Sciatic nerve (tissue), 2 donors: ENCODE measurements around the gene CNDP2. TPM values are rescaled to one million over a fixed set of nuclear protein-coding genes. Genes with fewer than 3 reads are reported as not detected.
"Not testable (repeated sequence)": the region's sequence is repeated elsewhere in the genome, so short reads cannot be mapped to it uniquely, and the experiment has no call there.

Source experiments
- ATAC-seq: fragments of 200-7000 bp; cut with Tn5 transposase; one replicate; pipeline ENCODE4 v1.9.1; 2020; ENCODE audit warnings: mild to moderate bottlenecking, moderate library complexity
- DNase-seq: peaks from one replicate; pipeline ENCODE4 v3.0.0-alpha.2; 2020; ENCODE audit warnings: low spot score
- intact Hi-C: fragments of 100-400 bp; cut with DNase I; formaldehyde crosslinking; loops from one replicate; pipeline ENCODE4 v1.14.2; 2022
- total RNA-seq: library from RNA; stranded (reverse); fragmentation: NEBNext Ultra II Directional; extraction: Animal tissue kit (Norgen Biotek cat#: 25700); gene quantifications from one replicate; pipeline ENCODE4 v1.2.1, GENCODE V29; 2021
- donor health status: DM: no; HTN: no; CAD: no.
- donor health status: DM: no; HTN: no; CAD: no.

Gene CNDP2
- total RNA-seq, 1 donor from 2014 or later: 162 TPM

DNA sequence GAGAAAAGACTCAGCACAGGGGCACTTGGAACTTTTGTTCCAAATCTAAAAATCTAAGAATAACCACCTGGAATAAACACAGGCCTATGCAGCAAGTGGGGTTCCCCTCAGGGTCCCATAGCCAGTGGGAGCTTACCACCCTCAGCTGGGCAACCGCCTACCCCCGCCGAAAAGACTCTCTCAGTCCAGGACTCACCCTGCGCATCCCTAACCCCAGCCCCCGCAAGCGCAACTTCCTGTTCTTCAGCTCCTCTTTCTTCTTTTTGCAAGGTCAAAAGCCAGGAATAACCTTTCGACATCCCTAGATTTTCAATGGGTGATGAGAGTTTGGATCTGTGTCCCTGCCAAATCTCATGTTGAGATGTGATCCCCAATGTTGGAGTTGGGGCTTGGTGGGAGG, 51.7 kb downstream of the CNDP2 start:
- DNase-seq (no peak), ATAC-seq (no peak)
- intact Hi-C loops: loop anchor here (10.0 kb wide), 1 partner anchor 353 kb away; no protein-coding TSS in a partner anchor

DNA sequence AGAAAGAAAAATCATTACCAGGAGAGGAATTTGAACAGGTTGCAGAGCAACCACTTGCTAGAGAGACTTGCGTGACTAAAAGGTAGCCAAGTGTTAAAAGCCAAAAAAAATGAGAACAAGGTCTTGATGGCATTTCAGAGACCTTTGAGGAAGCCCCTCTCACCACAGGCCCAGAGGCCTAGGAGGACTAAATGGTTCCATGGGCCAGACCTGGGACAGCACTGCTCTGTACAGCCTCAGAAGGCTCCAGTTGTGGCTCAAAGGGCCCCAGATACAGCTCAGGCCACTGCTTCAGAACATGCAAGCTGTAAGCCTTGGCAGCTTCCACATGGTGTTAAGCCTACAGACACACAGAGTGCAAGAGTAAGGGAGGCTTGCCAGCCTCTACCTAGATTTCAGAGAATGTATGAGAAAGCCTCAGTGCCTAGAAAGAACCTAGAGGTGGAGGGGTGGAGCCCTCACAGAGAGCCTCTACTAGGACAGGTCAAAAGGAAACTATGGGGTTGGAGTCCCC, 53.5 kb downstream of the CNDP2 start:
- no peak for DNase-seq
- intact Hi-C loops: loop anchor here (5.0 to 10.0 kb wide), 2 partner anchors 197 to 355 kb away; no protein-coding TSS in a partner anchor
- ATAC-seq: no peak

DNA sequence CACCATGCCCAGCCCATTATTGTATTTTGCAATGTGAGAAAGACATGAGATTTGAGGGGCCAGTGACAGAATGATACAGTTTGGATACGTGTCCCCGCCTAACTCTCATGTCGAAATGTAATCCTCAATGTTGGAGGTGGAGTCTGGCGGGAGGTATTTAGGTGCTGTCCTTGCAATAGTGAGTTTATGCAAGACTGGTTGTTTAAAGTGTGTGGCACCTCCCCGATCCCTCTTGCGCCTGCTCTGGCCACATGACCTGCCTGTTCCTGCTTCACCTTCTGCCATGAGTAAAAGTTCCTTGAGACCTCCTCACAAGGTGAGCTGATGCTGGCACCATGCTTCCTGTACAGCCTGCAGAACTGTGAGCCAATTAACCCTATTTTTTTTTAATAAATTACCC, 54.7 kb downstream of the CNDP2 start:
- ATAC-seq (no peak), DNase-seq (no peak)
- intact Hi-C loops: loop anchor here (5.0 kb wide), 1 partner anchor 199 kb away; no protein-coding TSS in a partner anchor

DNA sequence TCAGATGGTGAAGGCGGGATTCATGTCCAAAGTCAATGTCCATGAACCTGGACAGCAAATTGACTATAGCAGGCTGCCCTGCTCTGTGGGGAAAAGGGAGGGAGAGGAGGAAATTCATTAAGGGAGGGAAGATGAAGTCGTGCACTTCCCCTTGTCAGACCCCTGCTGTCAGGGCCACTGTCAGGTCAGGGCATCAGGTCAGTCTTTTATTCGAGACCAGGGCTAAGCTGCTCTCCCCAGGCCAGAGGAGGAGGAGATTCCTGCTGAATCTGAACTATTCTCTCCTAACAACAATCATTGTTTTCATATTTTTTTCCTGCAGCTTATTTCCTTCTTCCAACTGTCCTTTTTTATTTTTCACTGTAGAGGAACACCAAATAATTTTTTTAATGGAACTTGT, 55.3 kb downstream of the CNDP2 start:
- no peak for DNase-seq
- ATAC-seq: no peak
- intact Hi-C loops: loop anchor here (5.0 kb wide), 1 partner anchor 199 kb away; no protein-coding TSS in a partner anchor

DNA sequence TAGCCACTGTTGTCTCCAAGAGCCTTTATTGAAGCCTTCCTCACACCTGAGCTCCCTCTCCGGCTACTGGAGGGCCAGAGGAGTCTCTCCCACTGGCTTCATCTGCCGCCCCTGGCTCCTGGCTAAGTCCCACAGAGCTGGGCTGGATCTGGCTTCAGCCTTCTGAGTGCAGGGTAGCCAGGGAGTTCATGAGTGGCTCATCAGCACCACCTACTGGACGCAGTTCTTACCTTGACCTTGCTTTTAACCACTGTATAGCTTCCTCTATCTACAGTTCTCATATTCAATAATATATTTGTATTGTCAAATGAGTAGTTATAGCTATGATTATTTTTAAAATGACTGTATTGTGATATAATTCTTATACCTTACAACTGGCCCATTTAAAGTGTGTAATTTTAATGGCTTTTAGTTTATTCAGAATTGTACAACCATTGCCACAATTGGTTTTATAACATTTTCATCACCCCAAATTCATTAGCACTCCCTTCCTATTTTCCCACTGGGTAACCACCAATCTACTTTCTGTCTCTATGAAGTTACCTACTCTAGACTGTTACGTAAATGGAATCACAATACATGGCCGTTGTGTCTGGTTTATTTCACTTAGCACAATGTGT, 55.9 kb downstream of the CNDP2 start:
- peak; percentile 94 for ATAC-seq
- intact Hi-C loops: loop anchor here (5.0 kb wide), 1 partner anchor 200 kb away; no protein-coding TSS in a partner anchor
- peak; percentile 93 for DNase-seq

DNA sequence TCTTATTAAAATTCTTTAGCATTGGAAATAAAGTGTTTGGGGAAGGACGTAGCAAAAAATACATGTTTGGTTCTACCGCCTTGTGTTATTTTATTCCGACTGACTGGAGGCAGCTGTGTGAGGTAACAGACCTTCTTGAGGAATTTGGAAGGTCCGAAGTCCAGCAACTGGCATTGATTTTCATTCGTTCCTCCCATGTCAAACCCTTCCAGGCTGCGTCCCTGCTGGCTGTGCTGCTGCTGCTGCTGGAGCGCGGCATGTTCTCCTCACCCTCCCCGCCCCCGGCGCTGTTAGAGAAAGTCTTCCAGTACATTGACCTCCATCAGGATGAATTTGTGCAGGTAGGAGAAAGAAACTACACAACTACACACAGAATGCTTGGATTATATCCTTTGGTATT, 60.0 kb downstream of the CNDP2 start:
- intact Hi-C loops: no loop called here
- no peak for ATAC-seq
- DNase-seq: no peak

DNA sequence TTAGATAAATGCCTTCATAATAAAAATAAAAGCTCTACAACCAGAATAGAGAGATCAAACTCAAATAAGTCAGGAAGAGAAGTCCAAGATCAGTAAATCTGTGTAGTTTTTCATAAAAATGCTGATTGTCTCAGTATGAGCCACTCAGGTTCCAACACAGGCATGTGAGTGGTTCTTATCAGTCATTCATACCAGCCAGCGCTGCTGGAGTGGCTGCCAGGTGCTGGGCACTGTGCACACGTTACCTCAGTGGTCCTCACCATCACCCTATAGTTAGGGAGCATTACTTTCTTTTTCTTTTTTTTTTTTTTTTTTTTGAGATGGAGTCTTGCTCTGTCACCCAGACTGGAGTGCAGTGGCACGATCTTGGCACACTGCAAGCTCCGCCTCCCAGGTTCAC, 61.9 kb downstream of the CNDP2 start:
- DNase-seq (no peak), ATAC-seq (no peak)
- intact Hi-C loops: no loop called here

DNA sequence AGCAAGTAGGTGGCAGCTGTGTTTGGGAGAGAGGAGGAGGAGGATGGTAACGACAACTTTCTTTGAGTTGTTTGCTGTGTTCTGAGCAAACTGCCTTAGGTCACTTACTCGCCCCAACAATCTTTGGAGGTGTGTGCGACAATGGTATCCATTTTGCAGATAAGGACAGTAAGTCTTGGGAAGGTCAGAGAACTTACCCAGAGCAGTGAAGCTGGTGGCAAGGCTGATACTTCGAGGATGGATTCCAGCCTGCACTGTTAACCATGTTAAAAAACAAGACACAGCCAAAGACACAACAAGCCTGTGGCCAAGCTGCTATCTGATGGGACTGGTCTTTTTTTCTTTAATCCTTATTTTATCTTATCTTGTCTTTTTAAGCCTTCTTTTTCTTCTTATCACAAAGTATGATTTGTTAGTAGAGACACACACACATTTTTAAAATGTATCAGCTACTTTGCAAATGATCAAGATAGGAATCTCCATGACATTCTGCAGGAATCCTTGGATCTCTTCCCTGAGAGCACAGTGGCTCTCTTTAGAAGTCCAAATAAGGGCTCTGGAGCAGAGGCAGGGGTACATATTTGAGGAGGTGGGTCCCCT, 66.1 kb downstream of the CNDP2 start:
- DNase-seq (no peak), ATAC-seq (no peak)
- intact Hi-C loops: no loop called here

DNA sequence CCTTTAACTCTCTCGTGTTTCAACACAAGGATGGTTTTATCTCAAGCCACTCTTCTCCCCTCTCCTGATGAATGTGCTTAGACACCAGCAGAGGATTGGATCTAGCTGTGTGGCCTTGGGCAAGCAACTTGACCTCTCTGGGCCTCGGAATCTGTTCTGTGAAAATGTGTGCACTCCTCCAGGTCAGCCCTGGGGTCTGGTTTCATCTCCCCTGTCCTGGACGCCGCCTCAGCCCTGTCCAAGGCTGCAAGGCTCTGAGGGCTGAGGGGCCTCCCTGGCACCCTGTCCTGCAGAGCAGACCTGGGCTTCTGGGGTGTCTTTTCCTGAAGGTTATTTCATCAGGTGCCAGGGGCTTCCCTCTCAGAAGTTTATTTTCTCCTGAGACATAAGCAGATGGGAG, 66.6 kb downstream of the CNDP2 start:
- DNase-seq (no peak), ATAC-seq (no peak)
- intact Hi-C loops: no loop called here

DNA sequence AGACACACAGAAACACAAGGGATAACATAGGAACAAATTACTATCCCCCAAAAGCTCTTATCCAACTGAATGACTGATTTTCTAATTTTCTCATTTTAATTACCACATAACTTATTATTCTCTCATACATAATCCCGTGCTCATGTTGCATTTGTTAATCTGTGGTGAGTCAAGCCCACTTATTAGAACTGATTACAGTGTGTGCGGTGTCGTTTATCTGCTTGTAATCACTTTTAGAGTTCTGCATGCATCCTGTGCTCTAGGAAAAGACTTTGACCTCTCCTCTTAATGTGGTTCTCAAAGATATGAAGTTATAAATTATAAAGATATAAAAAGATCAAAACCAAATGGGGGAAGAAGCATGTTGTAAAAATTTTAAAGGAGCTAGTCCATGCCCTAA, 67.8 kb downstream of the CNDP2 start:
- DNase-seq: no peak
- intact Hi-C loops: no loop called here

DNA sequence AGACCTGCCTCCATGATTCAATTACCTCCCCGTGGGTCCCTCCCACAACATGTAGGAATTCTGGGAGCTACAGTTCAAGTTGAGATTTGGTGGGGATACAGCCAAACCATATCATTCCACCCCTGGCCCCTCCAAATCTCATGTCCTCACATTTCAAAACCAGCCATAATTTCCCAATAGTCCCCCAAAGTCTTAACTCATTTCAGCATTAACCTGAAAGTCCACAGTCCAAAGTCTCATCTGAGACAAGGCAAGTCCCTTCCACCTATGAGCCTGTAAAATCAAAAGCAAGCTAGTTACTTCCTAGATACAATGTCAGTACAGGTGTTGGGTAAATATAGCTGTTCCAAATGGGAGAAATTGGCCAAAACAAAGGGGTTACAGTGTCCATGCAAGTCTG, 69.0 kb downstream of the CNDP2 start:
- ATAC-seq, DNase-seq, intact Hi-C loops: not testable (repeated sequence)

More for the DNA sequence above, 67.8 kb downstream of the CNDP2 start:
- no peak for ATAC-seq

DNA sequence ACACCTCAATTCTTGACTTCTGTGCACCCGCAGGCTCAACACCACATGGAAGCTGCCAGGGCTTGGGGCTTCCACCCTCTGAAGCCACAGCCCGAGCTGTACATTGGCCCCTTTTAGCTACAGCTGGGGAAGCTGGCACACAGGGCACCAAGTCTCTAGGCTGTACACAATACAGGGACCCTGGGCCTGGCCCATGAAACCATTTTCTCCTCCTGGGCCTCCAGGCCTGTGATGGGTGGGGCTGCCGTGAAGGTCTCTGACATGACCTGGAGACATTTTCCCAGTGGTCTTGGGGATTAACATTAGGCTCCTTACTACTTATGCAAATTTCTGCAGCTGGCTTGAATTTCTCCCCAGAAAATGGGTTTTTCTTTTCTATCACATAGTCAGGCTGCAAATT, 69.8 kb downstream of the CNDP2 start:
- ATAC-seq, DNase-seq, intact Hi-C loops: not testable (repeated sequence)

DNA sequence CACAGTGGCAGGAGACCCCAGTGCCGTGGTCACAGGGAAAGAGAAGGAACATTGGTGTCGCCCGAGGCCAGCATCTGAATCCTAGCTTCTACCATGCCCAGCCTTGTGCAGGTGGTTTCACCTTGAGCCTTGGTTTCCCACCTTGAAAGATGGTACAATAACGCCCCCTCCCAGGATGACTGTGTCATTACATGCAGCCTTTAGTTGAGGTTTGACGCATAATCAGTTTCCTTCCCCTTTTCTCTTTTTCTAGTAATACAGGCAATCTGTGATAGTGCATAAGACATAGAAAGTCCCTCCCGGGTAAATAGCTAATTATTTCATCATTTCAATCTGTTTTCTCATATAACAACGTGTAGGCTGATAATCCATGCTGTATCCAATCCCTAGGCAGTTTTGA, 71.7 kb downstream of the CNDP2 start:
- ATAC-seq (no peak), DNase-seq (no peak)
- intact Hi-C loops: no loop called here

DNA sequence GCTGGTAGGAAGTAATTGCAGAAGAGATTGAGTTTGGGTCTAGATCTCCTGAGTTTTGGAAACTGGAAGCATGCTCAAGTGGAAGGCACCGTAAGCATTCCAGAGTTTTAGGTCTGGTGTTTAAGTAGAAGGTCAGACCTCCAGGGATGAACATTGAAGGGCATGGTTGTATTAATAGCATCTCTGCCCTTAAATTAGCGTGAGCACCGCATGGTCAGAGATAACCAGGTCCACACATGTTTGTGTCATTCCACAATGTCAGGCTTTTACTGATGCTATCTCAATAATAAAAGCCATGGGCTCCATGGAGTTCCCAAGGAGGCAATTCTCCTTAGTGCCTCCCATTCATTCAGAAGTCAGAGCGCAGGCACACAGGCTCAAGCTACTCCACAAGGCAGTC, 73.2 kb downstream of the CNDP2 start:
- intact Hi-C loops: no loop called here
- no peak for DNase-seq
- no peak for ATAC-seq

DNA sequence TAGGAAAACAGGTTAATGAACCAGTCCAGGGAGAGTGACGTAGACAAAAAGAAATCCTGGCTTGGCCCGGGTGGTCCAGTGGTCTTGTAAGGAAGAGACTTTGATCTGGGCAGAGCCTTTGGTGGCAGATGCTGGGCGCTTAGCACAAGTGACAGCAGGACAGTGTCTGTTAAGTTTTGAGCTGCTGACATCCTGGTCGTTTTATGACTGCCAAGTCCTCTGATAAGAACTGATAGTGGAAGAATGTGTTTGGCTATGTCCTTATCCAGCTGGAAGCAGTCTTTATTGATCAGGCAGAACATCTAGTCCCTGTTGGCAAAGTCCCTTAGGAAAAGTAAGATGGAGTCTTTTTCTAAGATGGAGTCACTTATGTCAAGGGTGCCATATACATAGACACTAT, 74.1 kb downstream of the CNDP2 start:
- ATAC-seq: no peak
- DNase-seq: no peak
- intact Hi-C loops: no loop called here

DNA sequence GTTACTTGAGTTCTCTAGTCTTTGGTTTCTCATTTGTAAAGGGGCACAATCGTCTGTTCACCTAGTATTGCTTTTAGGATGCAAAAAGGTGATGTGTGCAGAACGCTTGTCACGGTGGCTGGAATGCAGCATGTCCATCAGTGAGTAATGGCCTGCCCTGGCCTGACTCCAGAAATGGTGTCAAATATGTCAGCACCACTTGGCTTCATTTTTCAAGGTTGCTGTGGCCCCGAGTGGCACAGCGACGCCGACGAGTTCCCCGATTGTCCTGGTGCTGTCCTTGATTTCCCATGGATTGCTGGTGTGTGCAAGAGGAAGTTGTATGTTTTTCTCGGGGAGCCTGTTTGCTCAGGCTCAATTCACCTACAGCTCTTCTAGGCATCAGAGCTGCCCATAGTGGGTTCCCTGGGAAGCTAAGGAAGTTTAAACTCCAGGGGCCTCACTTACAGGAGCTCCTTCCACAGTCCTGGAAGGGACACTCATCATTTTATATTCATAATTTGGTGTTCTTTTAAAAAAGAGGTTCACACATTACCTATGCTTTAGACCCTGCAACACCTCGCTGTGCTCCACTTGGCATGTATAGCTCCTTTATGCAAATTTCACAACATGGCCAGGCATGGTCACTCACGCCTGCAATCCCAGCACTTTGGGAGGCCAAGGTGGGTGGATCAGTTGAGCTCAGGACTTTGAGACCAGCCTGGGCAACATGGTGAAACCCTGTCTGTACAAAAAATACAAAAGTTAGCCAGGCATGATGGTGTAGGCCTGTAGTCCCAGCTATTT, 75.9 kb downstream of the CNDP2 start:
- intact Hi-C loops: no loop called here
- ATAC-seq (no peak), DNase-seq (no peak)

DNA sequence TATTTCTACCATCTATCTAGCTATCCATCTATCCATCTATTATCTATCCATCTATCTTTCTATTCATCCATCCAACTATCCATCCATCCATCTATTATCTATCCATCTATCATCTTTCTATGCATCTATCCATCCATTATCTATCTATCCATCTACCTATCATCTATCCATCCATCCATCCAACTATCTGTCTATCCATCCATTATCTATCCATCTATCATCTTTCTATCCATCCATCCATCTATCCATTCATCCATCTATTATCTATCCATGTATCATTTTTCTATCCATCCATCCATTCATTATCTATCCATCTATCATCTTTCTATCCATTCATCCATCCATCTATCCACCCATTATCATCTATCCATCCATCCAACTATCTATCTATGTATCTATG, 76.9 kb downstream of the CNDP2 start:
- intact Hi-C loops: no loop called here
- DNase-seq (no peak), ATAC-seq (no peak)
